Mesenchymal stem cell (in vitro differentiated cells and primary cell): Measurements from ENCODE around the gene RALGPS1.

ENCODE experiments used
- DNase-seq: peaks from one replicate; pipeline ENCODE4 v3.0.0-alpha.2; 2013
- H2AFZ ChIP-seq: one replicate; pipeline ENCODE4 v1.6.1; 2013; ENCODE audit warnings: low read depth, mild to moderate bottlenecking, control low read depth, inconsistent platforms, low read length, moderate library complexity
- H2AK5ac ChIP-seq: 2 replicates; pipeline ENCODE4 v1.6.1; 2013; ENCODE audit warnings: low read length, moderate library complexity, mild to moderate bottlenecking, inconsistent platforms; ENCODE audit not compliant: severe bottlenecking
- H2BK120ac ChIP-seq: one replicate; pipeline ENCODE4 v1.6.1; 2013; ENCODE audit warnings: low read depth, mild to moderate bottlenecking, inconsistent platforms, low read length, moderate library complexity
- H2BK12ac ChIP-seq, 2 experiments: one replicate each; pipeline ENCODE4 v1.6.1; 2013; ENCODE audit warnings: inconsistent platforms in 2 of 2, low read length in 2 of 2, mild to moderate bottlenecking in 2 of 2, moderate library complexity in 2 of 2, control low read depth in 1 of 2
- H2BK15ac ChIP-seq: one replicate; pipeline ENCODE4 v1.6.1; 2013; ENCODE audit warnings: mild to moderate bottlenecking, low read depth, inconsistent platforms; ENCODE audit not compliant: poor library complexity, severe bottlenecking
- H2BK5ac ChIP-seq: 2 replicates; pipeline ENCODE4 v1.6.1; 2013; ENCODE audit warnings: low read depth, mild to moderate bottlenecking, low read length, control low read depth, inconsistent platforms; ENCODE audit not compliant: poor library complexity, severe bottlenecking
- H3K14ac ChIP-seq, 2 experiments: one replicate each; pipeline ENCODE4 v1.6.1; 2013; ENCODE audit warnings: inconsistent platforms in 2 of 2, low read length in 2 of 2, control low read depth in 1 of 2, mild to moderate bottlenecking in 1 of 2, moderate library complexity in 1 of 2
- H3K18ac ChIP-seq, 2 experiments: one replicate each; pipeline ENCODE4 v1.6.1; 2013; ENCODE audit warnings: inconsistent platforms in 2 of 2, low read length in 2 of 2, control low read depth in 1 of 2, low read depth in 1 of 2, mild to moderate bottlenecking in 1 of 2
- H3K23ac ChIP-seq, 2 experiments: one replicate each; pipeline ENCODE4 v1.6.1; 2013; ENCODE audit warnings: inconsistent platforms in 2 of 2, low read length in 2 of 2, mild to moderate bottlenecking in 2 of 2, moderate library complexity in 2 of 2, control low read depth in 1 of 2
- H3K27ac ChIP-seq: 2 replicates; pipeline ENCODE4 v1.5.1; 2013; ENCODE audit warnings: mild to moderate bottlenecking, moderate library complexity, low read length, control low read depth, inconsistent platforms; ENCODE audit not compliant: poor library complexity, severe bottlenecking
- H3K27me3 ChIP-seq, 2 experiments: 2 replicates each; pipeline versions ENCODE4 v1.6.1 to v1.7.0; 2013; ENCODE audit warnings: low read length in 2 of 2, mild to moderate bottlenecking in 2 of 2, moderate library complexity in 2 of 2, control low read depth in 1 of 2, inconsistent platforms in 1 of 2; ENCODE audit not compliant: control insufficient read depth in 1 of 2, insufficient read depth in 1 of 2
- H3K36me3 ChIP-seq, 2 experiments: 2 replicates each; pipeline versions ENCODE4 v1.6.1 to v1.7.0; 2013; ENCODE audit warnings: low read length in 2 of 2, control low read depth in 1 of 2, inconsistent platforms in 1 of 2, low read depth in 1 of 2, mild to moderate bottlenecking in 1 of 2; ENCODE audit not compliant: insufficient read depth in 2 of 2, control insufficient read depth in 1 of 2
- H3K4ac ChIP-seq, 2 experiments: one replicate each; pipeline ENCODE4 v1.6.1; 2013; ENCODE audit warnings: inconsistent platforms in 2 of 2, low read length in 2 of 2, mild to moderate bottlenecking in 2 of 2, moderate library complexity in 2 of 2, control low read depth in 1 of 2, low read depth in 1 of 2
- H3K4me1 ChIP-seq: 2 replicates; pipeline ENCODE4 v1.6.1; 2013; ENCODE audit warnings: low read depth, low read length, control low read depth; ENCODE audit not compliant: control insufficient read depth, insufficient read depth
- H3K4me2 ChIP-seq: 2 replicates; pipeline ENCODE4 v1.6.1; 2013; ENCODE audit warnings: low read length, mild to moderate bottlenecking, inconsistent platforms; ENCODE audit not compliant: poor library complexity, severe bottlenecking
- H3K4me3 ChIP-seq, 2 experiments: 2 replicates each; pipeline versions ENCODE4 v1.5.1 to v1.7.0; 2013; ENCODE audit warnings: low read length in 2 of 2, mild to moderate bottlenecking in 2 of 2, control low read depth in 1 of 2, low read depth in 1 of 2; ENCODE audit not compliant: insufficient read depth in 1 of 2
- H3K79me1 ChIP-seq: replicated peaks from 2 replicates; pipeline ENCODE4 v1.6.1; 2013; ENCODE audit warnings: mild to moderate bottlenecking, control low read depth, low read length, inconsistent platforms; ENCODE audit not compliant: poor library complexity, severe bottlenecking
- H3K9ac ChIP-seq: 2 replicates; pipeline ENCODE4 v1.7.0; 2013; ENCODE audit warnings: mild to moderate bottlenecking, low read length, moderate library complexity
- H3K9me3 ChIP-seq: 2 replicates; pipeline ENCODE4 v1.7.0; 2013; ENCODE audit warnings: mild to moderate bottlenecking, low read length; ENCODE audit not compliant: control insufficient read depth
- H4K8ac ChIP-seq: one replicate; pipeline ENCODE4 v1.6.1; 2013; ENCODE audit warnings: inconsistent platforms, mild to moderate bottlenecking, low read length, moderate library complexity
- H4K91ac ChIP-seq: one replicate; pipeline ENCODE4 v1.6.1; 2013; ENCODE audit warnings: mild to moderate bottlenecking, low read length, inconsistent platforms
- WGBS: methylation state at CpG from one replicate; pipeline ENCODE4 v1.1.7; 2013; ENCODE audit warnings: mixed read lengths; 5-methylcytosine and 5-hydroxymethylcytosine counted together

RALGPS1 gene

GRCh38 chr9:127264462-127265219 is 350.1 kb downstream of the RALGPS1 start, which contains the start of gene GARNL3:
Gene GARNL3 (plus strand): TSS chr9:127264774. CDS start chr9:127264878, 104 bp downstream.
- Histone ChIP-seq H4K91ac (no peak within 1 kb of the TSS), H2BK12ac (no peak within 1 kb of the TSS), H3K27me3 (peaks cover 0 to 40% of the 10 kb centered on the region in 2 experiments), H3K9ac (no peak within 1 kb of the TSS), H3K4me1 (no peaks in the 10 kb centered on the region), H2BK15ac (no peak within 1 kb of the TSS), H2AFZ (no peak within 1 kb of the TSS), H3K4me2 (no peak within 1 kb of the TSS), H3K27ac (no peak within 1 kb of the TSS), H3K4me3 (no peak within 1 kb of the TSS), H2BK5ac (no peak within 1 kb of the TSS), H3K79me1 (peaks cover 1% of the 10 kb centered on the region), H3K14ac (no peak within 1 kb of the TSS), H2BK120ac (no peak within 1 kb of the TSS), H3K23ac (no peak within 1 kb of the TSS), H3K4ac (no peak within 1 kb of the TSS), H2AK5ac (no peak within 1 kb of the TSS), H3K18ac (no peak within 1 kb of the TSS), H3K36me3 (no peaks in the 10 kb centered on the region), H3K9me3 (no peaks in the 10 kb centered on the region), H4K8ac (no peak within 1 kb of the TSS)
- whole genome bisulfite sequencing, result 82% methylated on average over 8 of the region's 8 CpGs
- no peak for DNase-seq

GRCh38 chr9:127267793-127268525 is 353.4 kb downstream of the RALGPS1 start:
- H3K36me3 ChIP-seq, result no peaks in the 10 kb centered on the region
- no peak overlapping the region for H3K23ac ChIP-seq
- no peak overlapping the region for H2BK120ac ChIP-seq
- WGBS, result 84% methylated on average over 5 of the region's 5 CpGs
- no peak overlapping the region for H3K27ac ChIP-seq
- H4K91ac ChIP-seq, result no peak overlapping the region
- H3K4me2 ChIP-seq, result no peak overlapping the region
- no peak for DNase-seq
- no peak overlapping the region for H2AK5ac ChIP-seq
- no peak overlapping the region for H3K4me3 ChIP-seq
- H2BK15ac ChIP-seq, result no peak overlapping the region
- no peak overlapping the region for H2BK5ac ChIP-seq
- no peak overlapping the region for H4K8ac ChIP-seq
- H3K9ac ChIP-seq, result no peak overlapping the region
- no peak overlapping the region for H3K4ac ChIP-seq
- no peak overlapping the region for H3K18ac ChIP-seq
- peaks cover 1% of the 10 kb centered on the region for H3K79me1 ChIP-seq
- no peak overlapping the region for H3K14ac ChIP-seq
- no peaks in the 10 kb centered on the region for H3K9me3 ChIP-seq
- H2BK12ac ChIP-seq, result no peak overlapping the region
- H3K4me1 ChIP-seq, result no peaks in the 10 kb centered on the region
- H3K27me3 ChIP-seq, result peaks cover 0 to 45% of the 10 kb centered on the region in 2 experiments
- no peak overlapping the region for H2AFZ ChIP-seq

- H3K23ac ChIP-seq, result no peak overlapping the region
- H4K91ac ChIP-seq, result no peak overlapping the region
- H2BK5ac ChIP-seq, result no peak overlapping the region
- peaks cover 0 to 50% of the 10 kb centered on the region in 2 experiments for H3K27me3 ChIP-seq
- no peak overlapping the region for H3K4me2 ChIP-seq
- H3K79me1 ChIP-seq, result no peaks in the 10 kb centered on the region
- no peak overlapping the region for H2BK12ac ChIP-seq
- no peak overlapping the region for H3K4me3 ChIP-seq
- H2BK15ac ChIP-seq, result no peak overlapping the region
- H3K4ac ChIP-seq, result no peak overlapping the region
- H2BK120ac ChIP-seq, result no peak overlapping the region
- H3K36me3 ChIP-seq, result no peaks in the 10 kb centered on the region
- no peak overlapping the region for H2AFZ ChIP-seq
- DNase-seq, result no peak
- H3K4me1 ChIP-seq, result no peaks in the 10 kb centered on the region
- no peaks in the 10 kb centered on the region for H3K9me3 ChIP-seq
- H3K27ac ChIP-seq, result no peak overlapping the region
- H3K18ac ChIP-seq, result no peak overlapping the region
- 57% methylated on average over 1 of the region's 1 CpG for WGBS
- H2AK5ac ChIP-seq, result no peak overlapping the region
- H3K9ac ChIP-seq, result no peak overlapping the region
- no peak overlapping the region for H3K14ac ChIP-seq
- no peak overlapping the region for H4K8ac ChIP-seq
These were observed 354.9 kb downstream of the RALGPS1 start for GRCh38 chr9:127269449-127269848.
